HCT116 (cell line): Measurements from ENCODE around the gene IFI30. TPM values are rescaled to one million over a fixed set of nuclear protein-coding genes. Genes with fewer than 3 reads are reported as not detected.

Experiments
- ATAC-seq: fragments of 200-7000 bp; cut with Tn5 transposase; 2 replicates; pipeline ENCODE4 v1.9.1; 2020; ENCODE audit warnings: mild to moderate bottlenecking, moderate library complexity
- BruUV-seq: library from RNA; stranded (reverse); fragments of 400-500 nt; replicated peaks from 2 replicates; lab custom pipeline; 2021; lab: Mats Ljungman, UMichigan
- CTCF ChIA-PET: fragments of 300-600 bp; sonication (Branson Sonifier 250); formaldehyde crosslinking; loops from one replicate; lab custom pipeline; 2021; ENCODE audit warnings: antibody characterized with exemption; lab: Charles Lee
- POLR2A ChIA-PET: fragments of 300-600, 350-600 bp; sonication (Branson Sonifier 250); formaldehyde crosslinking; loops from one replicate; lab custom pipeline; 2021; ENCODE audit warnings: antibody characterized with exemption; lab: Charles Lee
- RAD21 ChIA-PET, 2 experiments: fragments of 300-600 bp; sonication (Branson Sonifier 250); formaldehyde crosslinking; loops; one replicate each; lab custom pipeline; 2023; ENCODE audit warnings: low total read pairs in 2 of 2; ENCODE audit not compliant: uncharacterized antibody in 2 of 2, unreplicated experiment in 2 of 2, low non-redundant PET in 1 of 2; lab: Charles Lee
- DNase-seq: peaks from one replicate; pipeline ENCODE4 v3.0.0-alpha.2; 2010; ENCODE audit warnings: low read depth, low spot score
- H2AFZ ChIP-seq: fragments of 200-600 bp; shearing (Covaris generic), sonication (generic); 2 replicates; pipeline ENCODE4 v1.6.1; 2017; ENCODE audit warnings: low read depth, mixed run types, mixed read lengths, antibody characterized with exemption, low read length; ENCODE audit not compliant: poor library complexity, severe bottlenecking
- H3K27ac ChIP-seq: 2 replicates; pipeline ENCODE4 v1.5.1; 2012; ENCODE audit warnings: low read depth, low read length
- H3K27me3 ChIP-seq: fragments of 200-600 bp; sonication (generic); 2 replicates; pipeline ENCODE4 v1.6.1; 2016; ENCODE audit warnings: mixed run types, low read length, mixed read lengths; ENCODE audit not compliant: insufficient read depth
- H3K36me3 ChIP-seq, 2 experiments: fragments of 200-500 bp in 1 of 2; fragments of 200-600 bp in 1 of 2; sonication (Bioruptor generic) in 1 of 2; sonication (generic) in 1 of 2; 2 replicates each; pipeline versions ENCODE4 v1.5.1 to v1.6.1; 2014 to 2016; ENCODE audit warnings: low read length in 2 of 2, inconsistent platforms in 1 of 2, mixed read lengths in 1 of 2, mixed run types in 1 of 2; ENCODE audit not compliant: insufficient read depth in 2 of 2, control insufficient read depth in 1 of 2
- H3K4me1 ChIP-seq, 2 experiments: fragments of 200-600 bp in 1 of 2; sonication (generic) in 1 of 2; 2 replicates each; pipeline versions ENCODE4 v1.5.1 to v1.6.1; 2012 to 2017; ENCODE audit warnings: low read length in 2 of 2, inconsistent platforms in 1 of 2, mild to moderate bottlenecking in 1 of 2, mixed read lengths in 1 of 2, mixed run types in 1 of 2, moderate library complexity in 1 of 2; ENCODE audit not compliant: insufficient read depth in 2 of 2, control insufficient read depth in 1 of 2
- H3K4me2 ChIP-seq: fragments of 200-600 bp; sonication (generic); 2 replicates; pipeline ENCODE4 v1.6.1; 2017; ENCODE audit warnings: mixed run types, low read length, mixed read lengths
- H3K4me3 ChIP-seq, 2 experiments: fragments of 200-600 bp in 1 of 2; sonication (generic) in 1 of 2; replicated peaks in 1 of 2; 2 replicates each; pipeline ENCODE4 v1.5.1; 2011 to 2016; ENCODE audit warnings: low read length in 2 of 2, control low read depth in 1 of 2, low read depth in 1 of 2, mild to moderate bottlenecking in 1 of 2, mixed read lengths in 1 of 2, mixed run types in 1 of 2
- H3K79me2 ChIP-seq: fragments of 200-600 bp; sonication (generic); 2 replicates; pipeline ENCODE4 v1.6.1; 2017; ENCODE audit warnings: mild to moderate bottlenecking, mixed run types, low read length, moderate library complexity, mixed read lengths; ENCODE audit not compliant: insufficient read depth
- H3K9ac ChIP-seq: fragments of 200-600 bp; sonication (generic); 2 replicates; pipeline ENCODE4 v1.6.1; 2016; ENCODE audit warnings: low read length, mixed read lengths
- H3K9me2 ChIP-seq: fragments of 200-600 bp; sonication (generic), shearing (Covaris generic); 2 replicates; pipeline ENCODE4 v1.6.1; 2017; ENCODE audit warnings: mixed run types, mild to moderate bottlenecking, moderate library complexity; ENCODE audit not compliant: insufficient read depth
- H3K9me3 ChIP-seq, 2 experiments: fragments of 200-500 bp in 1 of 2; fragments of 200-600 bp in 1 of 2; sonication (Bioruptor generic) in 1 of 2; sonication (generic) in 1 of 2; 2 replicates each; pipeline ENCODE4 v1.6.1; 2014 to 2017; ENCODE audit warnings: low read length in 2 of 2, mixed read lengths in 2 of 2, inconsistent platforms in 1 of 2, low read depth in 1 of 2, mild to moderate bottlenecking in 1 of 2, mixed run types in 1 of 2, moderate library complexity in 1 of 2; ENCODE audit not compliant: control insufficient read depth in 1 of 2, insufficient read depth in 1 of 2
- H4K20me1 ChIP-seq: fragments of 200-600 bp; sonication (generic), shearing (Covaris generic); 2 replicates; pipeline ENCODE4 v1.6.1; 2017; ENCODE audit warnings: mixed run types, mild to moderate bottlenecking, moderate library complexity; ENCODE audit not compliant: insufficient read depth
- CEBPB ChIP-seq: IDR thresholded peaks from 2 replicates; pipeline ENCODE4 v1.6.1; 2012; ENCODE audit warnings: low read depth
- ELF1 ChIP-seq: IDR thresholded peaks from 2 replicates; pipeline ENCODE4 v1.6.1; 2012; ENCODE audit warnings: low read depth, borderline replicate concordance
- EZH2phosphoT487 ChIP-seq: fragments of 200-600 bp; IDR thresholded peaks from 2 replicates; pipeline ENCODE4 v1.6.1; 2018; ENCODE audit warnings: antibody characterized with exemption, borderline replicate concordance
- POLR2AphosphoS5 ChIP-seq: IDR thresholded peaks from 2 replicates; pipeline ENCODE4 v1.6.1; 2011; ENCODE audit warnings: mild to moderate bottlenecking, low read depth, low read length, moderate library complexity
- RAD21 ChIP-seq: IDR thresholded peaks from 2 replicates; pipeline ENCODE4 v1.6.1; 2012; ENCODE audit warnings: low read depth, mild to moderate bottlenecking
- SIN3A ChIP-seq: IDR thresholded peaks from 2 replicates; pipeline ENCODE4 v1.6.1; 2012; ENCODE audit warnings: low read depth
- SP1 ChIP-seq: IDR thresholded peaks from 2 replicates; pipeline ENCODE4 v1.6.1; 2012; ENCODE audit warnings: low read depth
- ZFX ChIP-seq: fragments of 450-650 bp; IDR thresholded peaks from 2 replicates; pipeline ENCODE4 v1.6.1; 2017
- ZNF274 ChIP-seq: fragments of 200-500 bp; sonication (Bioruptor generic); IDR thresholded peaks from 2 replicates; pipeline ENCODE4 v1.6.1; 2014; ENCODE audit warnings: mild to moderate bottlenecking, low read depth, low read length, inconsistent platforms
- intact Hi-C: fragments of 100-400 bp; cut with micrococcal nuclease; formaldehyde crosslinking; loops from 2 replicates; pipeline ENCODE4 v1.10.0; 2022
- total RNA-seq: library from RNA; stranded (reverse); gene quantifications from one replicate; pipeline ENCODE4 v1.2.1, GENCODE V29; 2021; ENCODE audit not compliant: unreplicated experiment
- TF ChIP-seq, protein P1 (sequence below), 3 experiments: fragments of 200-600 bp in 1 of 3; sonication (generic) in 1 of 3; IDR thresholded peaks in 2 of 3; conservative IDR thresholded peaks in 1 of 3; 2 replicates each; pipeline ENCODE4 v1.5.1; 2012 to 2017; ENCODE audit warnings: low read depth in 2 of 3, low read length in 2 of 3, antibody characterized with exemption in 1 of 3, borderline replicate concordance in 1 of 3, control low read depth in 1 of 3, mild to moderate bottlenecking in 1 of 3, mixed read lengths in 1 of 3, mixed run types in 1 of 3, moderate library complexity in 1 of 3; ENCODE audit not compliant: insufficient read depth in 1 of 3
- TF ChIP-seq, protein P2 (sequence below): IDR thresholded peaks from 2 replicates; pipeline ENCODE4 v1.6.1; 2012; ENCODE audit warnings: low read depth
- TF ChIP-seq, protein P3 (sequence below): IDR thresholded peaks from 2 replicates; pipeline ENCODE4 v1.6.1; 2012
- TF ChIP-seq, protein P4 (sequence below): IDR thresholded peaks from 2 replicates; pipeline ENCODE4 v1.6.1; 2011; ENCODE audit warnings: mild to moderate bottlenecking, low read length, moderate library complexity; ENCODE audit not compliant: insufficient replicate concordance; ENCODE audit errors: extremely low read depth

Gene IFI30
- total RNA-seq, 1 experiment from 2014 or later: 64.6 TPM

DNA sequence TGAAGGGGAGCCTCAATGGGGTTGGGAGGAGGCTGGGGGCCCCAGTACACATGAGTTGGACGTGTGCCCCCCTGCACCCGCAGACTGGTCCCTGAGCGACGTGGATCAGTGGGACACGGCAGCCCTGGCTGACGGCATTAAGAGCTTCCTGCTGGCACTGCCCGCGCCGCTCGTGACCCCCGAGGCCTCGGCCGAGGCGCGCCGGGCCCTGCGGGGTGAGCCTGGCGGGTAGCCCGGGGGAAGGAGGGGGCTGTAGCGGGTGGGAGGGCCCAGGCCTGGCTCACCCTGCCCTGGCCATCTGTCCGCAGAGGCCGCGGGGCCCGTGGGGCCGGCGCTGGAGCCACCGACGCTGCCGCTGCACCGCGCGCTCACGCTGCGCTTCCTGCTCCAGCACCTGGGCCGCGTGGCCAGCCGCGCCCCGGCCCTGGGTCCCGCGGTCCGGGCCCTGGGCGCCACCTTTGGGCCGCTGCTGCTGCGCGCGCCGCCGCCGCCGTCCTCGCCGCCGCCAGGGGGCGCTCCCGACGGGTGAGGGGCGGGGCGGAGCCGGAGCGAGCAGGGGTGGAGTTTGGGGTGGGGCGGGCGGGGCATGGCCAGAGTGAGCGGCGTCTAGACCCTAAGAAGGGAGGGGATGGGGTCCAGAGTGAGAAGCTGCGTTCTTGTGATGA, 12.5 kb upstream of the IFI30 start (continued):
- TF ChIP-seq, protein P1, sequence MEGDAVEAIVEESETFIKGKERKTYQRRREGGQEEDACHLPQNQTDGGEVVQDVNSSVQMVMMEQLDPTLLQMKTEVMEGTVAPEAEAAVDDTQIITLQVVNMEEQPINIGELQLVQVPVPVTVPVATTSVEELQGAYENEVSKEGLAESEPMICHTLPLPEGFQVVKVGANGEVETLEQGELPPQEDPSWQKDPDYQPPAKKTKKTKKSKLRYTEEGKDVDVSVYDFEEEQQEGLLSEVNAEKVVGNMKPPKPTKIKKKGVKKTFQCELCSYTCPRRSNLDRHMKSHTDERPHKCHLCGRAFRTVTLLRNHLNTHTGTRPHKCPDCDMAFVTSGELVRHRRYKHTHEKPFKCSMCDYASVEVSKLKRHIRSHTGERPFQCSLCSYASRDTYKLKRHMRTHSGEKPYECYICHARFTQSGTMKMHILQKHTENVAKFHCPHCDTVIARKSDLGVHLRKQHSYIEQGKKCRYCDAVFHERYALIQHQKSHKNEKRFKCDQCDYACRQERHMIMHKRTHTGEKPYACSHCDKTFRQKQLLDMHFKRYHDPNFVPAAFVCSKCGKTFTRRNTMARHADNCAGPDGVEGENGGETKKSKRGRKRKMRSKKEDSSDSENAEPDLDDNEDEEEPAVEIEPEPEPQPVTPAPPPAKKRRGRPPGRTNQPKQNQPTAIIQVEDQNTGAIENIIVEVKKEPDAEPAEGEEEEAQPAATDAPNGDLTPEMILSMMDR (IDR thresholded peaks at IDR 0.05 in 2 of 3, conservative IDR thresholded peaks at IDR 0.05 in 1 of 3; ENCODE audit: borderline replicate concordance in 1 of 3, insufficient read depth in 1 of 3, low read depth in 2 of 3, low read length in 2 of 3): peak in 2 of 3 experiments; percentile 38 to 62; a peak in 3 of 6 replicates

DNA sequence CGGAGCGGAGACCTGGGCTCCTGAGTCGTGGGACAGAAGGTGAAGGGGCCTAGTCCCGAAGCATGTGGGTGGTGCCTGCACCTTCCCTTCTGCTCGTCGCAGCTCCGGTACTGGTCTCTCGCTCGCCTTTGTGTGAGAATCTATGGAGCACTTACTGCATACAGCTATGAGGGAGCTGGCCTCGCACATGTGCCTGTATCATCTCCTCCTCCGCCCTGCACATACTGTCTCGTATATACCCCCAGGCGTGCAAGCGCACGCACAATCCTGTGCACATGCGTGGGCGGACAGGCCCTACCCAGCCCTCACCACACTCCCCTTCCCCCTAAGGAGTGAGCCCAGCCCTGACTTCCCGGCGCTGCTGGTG, 12.0 kb upstream of the IFI30 start:
- Histone ChIP-seq H3K4me3 (no peak overlapping the region), H3K27ac (peak overlapping the region; percentile 7; the same call in 1 of the 2 replicates), H3K27me3 (no peaks in the 10 kb centered on the region), H3K4me2 (peak overlapping the region; percentile 39), H2AFZ (no peak overlapping the region), H3K4me1 (peaks cover 24 to 30% of the 10 kb centered on the region in 2 experiments), H4K20me1 (no peaks in the 10 kb centered on the region), H3K9me2 (no peaks in the 10 kb centered on the region), H3K9me3 (no peaks in the 10 kb centered on the region), H3K36me3 (peaks cover 17 to 25% of the 10 kb centered on the region in 2 experiments; a peak in 3 of 4 replicates), H3K79me2 (peaks cover 7% of the 10 kb centered on the region; the same call in 1 of the 2 replicates), H3K9ac (peak overlapping the region; percentile 14; the same call in 1 of the 2 replicates)
- TF ChIP-seq ELF1: no peak
- no peak for TF ChIP-seq ZFX
- no peak for TF ChIP-seq POLR2AphosphoS5
- TF ChIP-seq, protein P2, sequence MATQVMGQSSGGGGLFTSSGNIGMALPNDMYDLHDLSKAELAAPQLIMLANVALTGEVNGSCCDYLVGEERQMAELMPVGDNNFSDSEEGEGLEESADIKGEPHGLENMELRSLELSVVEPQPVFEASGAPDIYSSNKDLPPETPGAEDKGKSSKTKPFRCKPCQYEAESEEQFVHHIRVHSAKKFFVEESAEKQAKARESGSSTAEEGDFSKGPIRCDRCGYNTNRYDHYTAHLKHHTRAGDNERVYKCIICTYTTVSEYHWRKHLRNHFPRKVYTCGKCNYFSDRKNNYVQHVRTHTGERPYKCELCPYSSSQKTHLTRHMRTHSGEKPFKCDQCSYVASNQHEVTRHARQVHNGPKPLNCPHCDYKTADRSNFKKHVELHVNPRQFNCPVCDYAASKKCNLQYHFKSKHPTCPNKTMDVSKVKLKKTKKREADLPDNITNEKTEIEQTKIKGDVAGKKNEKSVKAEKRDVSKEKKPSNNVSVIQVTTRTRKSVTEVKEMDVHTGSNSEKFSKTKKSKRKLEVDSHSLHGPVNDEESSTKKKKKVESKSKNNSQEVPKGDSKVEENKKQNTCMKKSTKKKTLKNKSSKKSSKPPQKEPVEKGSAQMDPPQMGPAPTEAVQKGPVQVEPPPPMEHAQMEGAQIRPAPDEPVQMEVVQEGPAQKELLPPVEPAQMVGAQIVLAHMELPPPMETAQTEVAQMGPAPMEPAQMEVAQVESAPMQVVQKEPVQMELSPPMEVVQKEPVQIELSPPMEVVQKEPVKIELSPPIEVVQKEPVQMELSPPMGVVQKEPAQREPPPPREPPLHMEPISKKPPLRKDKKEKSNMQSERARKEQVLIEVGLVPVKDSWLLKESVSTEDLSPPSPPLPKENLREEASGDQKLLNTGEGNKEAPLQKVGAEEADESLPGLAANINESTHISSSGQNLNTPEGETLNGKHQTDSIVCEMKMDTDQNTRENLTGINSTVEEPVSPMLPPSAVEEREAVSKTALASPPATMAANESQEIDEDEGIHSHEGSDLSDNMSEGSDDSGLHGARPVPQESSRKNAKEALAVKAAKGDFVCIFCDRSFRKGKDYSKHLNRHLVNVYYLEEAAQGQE: no peak
- TF ChIP-seq, protein P3, sequence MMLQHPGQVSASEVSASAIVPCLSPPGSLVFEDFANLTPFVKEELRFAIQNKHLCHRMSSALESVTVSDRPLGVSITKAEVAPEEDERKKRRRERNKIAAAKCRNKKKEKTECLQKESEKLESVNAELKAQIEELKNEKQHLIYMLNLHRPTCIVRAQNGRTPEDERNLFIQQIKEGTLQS: no peak
- no peak for TF ChIP-seq SIN3A
- TF ChIP-seq CEBPB: no peak
- TF ChIP-seq, protein P4, sequence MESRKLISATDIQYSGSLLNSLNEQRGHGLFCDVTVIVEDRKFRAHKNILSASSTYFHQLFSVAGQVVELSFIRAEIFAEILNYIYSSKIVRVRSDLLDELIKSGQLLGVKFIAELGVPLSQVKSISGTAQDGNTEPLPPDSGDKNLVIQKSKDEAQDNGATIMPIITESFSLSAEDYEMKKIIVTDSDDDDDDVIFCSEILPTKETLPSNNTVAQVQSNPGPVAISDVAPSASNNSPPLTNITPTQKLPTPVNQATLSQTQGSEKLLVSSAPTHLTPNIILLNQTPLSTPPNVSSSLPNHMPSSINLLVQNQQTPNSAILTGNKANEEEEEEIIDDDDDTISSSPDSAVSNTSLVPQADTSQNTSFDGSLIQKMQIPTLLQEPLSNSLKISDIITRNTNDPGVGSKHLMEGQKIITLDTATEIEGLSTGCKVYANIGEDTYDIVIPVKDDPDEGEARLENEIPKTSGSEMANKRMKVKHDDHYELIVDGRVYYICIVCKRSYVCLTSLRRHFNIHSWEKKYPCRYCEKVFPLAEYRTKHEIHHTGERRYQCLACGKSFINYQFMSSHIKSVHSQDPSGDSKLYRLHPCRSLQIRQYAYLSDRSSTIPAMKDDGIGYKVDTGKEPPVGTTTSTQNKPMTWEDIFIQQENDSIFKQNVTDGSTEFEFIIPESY: no peak
- no peak for TF ChIP-seq EZH2phosphoT487
- no peak for TF ChIP-seq RAD21
- no peak for TF ChIP-seq ZNF274
- TF ChIP-seq SP1: no peak
- ATAC-seq (peak; percentile 11; the same call in 1 of the 2 replicates), DNase-seq (no peak)
- BruUV-seq: no TSS peak
- ChIA-PET POLR2A (no interaction called here), CTCF (interaction anchor here (1.3 kb wide), 1 partner anchor 22 kb away, joined by 3 read pairs; no protein-coding TSS in a partner anchor), RAD21 (no interaction called here)
- intact Hi-C loops: no loop called here
